Astrocyte of the cerebellum (primary cell): ENCODE data around the gene KRT72.

ENCODE experiments used
- DNase-seq: peaks from one replicate; pipeline ENCODE4 v3.0.0-alpha.2; 2011; ENCODE audit warnings: low read depth
- H3K4me3 ChIP-seq: 2 replicates; pipeline ENCODE4 v1.5.1; 2011; ENCODE audit warnings: mild to moderate bottlenecking, low read depth, low read length, moderate library complexity
- CTCF ChIP-seq: IDR thresholded peaks from 2 replicates; pipeline ENCODE4 v1.5.1; 2012; ENCODE audit warnings: low read length, low read depth, moderate library complexity, mild to moderate bottlenecking; ENCODE audit errors: missing control alignments
- in situ Hi-C: cut with HindIII; loops from 2 replicates; pipeline ENCODE4 v1.10.0; 2017; ENCODE audit warnings: low sequenced_read_pairs

KRT72 gene

DNA sequence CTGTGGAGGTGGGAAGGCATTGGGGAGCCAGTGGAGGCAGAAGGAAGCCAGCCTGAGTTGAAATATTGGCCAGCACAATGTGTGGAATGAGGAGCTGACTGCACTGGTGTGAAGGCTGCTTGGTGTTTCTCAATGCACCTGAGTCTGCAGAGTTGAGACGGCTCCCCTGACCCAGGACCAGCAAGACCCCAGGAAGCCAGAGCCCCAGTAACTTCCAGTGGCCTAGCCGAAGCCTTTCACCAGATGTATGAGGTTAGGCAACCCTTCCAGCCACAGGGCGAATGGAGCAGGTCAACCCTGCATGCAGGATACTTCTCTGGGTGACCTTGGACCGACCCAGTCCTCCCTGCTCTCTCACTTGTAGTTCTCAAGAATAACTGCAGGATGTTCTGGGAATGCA, 30.0 kb upstream of the KRT72 start:
- no peak for TF ChIP-seq CTCF
- DNase-seq, result no peak
- in situ Hi-C loops, result loop anchor here (5.0 kb wide), 1 partner anchor 36 kb away; no protein-coding TSS in a partner anchor
- no peak overlapping the region for H3K4me3 ChIP-seq

DNA sequence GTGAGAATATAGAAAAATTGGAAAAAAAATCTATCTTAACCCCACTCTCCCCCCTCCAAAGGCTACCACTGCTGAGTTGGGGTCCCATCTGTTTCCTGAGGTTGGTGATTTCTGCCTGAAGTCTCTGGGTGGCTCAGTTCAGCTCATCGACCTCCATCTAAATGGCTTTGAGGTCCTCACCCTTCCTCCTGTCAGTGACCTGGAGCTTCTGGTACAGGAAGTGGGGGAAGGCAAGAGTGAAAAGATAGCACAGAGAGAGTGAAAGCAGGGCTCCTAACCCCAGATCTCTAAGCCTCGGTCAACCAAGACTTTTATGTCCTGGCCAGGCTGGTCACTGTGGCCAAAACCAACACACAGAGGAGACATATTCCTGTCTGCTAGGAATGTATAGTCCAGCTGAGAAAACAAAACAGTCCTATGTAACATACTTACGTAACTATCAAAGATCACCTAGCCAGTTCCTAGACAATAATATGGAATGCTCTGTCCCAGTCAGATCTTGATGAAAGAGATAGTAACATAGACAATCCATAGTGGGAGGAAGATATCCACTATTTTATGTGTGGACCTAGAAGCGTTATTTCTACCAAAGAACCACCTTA, 29.4 kb upstream of the KRT72 start:
- TF ChIP-seq CTCF, result no peak
- no peak overlapping the region for H3K4me3 ChIP-seq
- DNase-seq, result no peak
- in situ Hi-C loops, result loop anchor here (5.0 kb wide), 1 partner anchor 37 kb away; no protein-coding TSS in a partner anchor

GRCh38 chr12:52630008-52630500, 28.8 kb upstream of the KRT72 start:
- in situ Hi-C loops, result loop anchor here (5.0 kb wide), 1 partner anchor 37 kb away; no protein-coding TSS in a partner anchor
- no peak for TF ChIP-seq CTCF
- H3K4me3 ChIP-seq, result no peak overlapping the region
- no peak for DNase-seq

GRCh38 chr12:52629281-52630007, 28.2 kb upstream of the KRT72 start:
- in situ Hi-C loops, result loop anchor here (5.0 kb wide), 1 partner anchor 38 kb away; no protein-coding TSS in a partner anchor
- TF ChIP-seq CTCF, result no peak
- no peak overlapping the region for H3K4me3 ChIP-seq
- DNase-seq, result no peak

DNA sequence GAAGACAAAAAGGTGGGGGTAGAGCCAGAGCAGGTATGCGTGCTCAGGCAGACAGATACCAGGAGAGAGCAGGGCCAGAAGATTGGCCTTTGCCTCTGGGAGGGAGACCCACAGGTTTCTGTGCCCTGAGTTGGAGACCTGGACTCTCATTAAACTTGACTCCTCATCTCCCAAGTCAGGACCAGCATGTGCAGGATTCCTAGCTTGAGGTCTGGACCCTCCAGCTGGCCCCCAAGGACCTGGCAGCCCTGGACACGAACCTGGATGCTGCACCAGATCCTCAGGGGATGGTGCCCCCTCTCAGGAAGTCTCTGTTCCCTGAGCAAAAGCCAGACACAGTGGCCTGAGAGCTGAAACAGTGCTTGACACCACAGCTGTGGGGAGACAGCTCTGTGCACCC, 27.6 kb upstream of the KRT72 start:
- TF ChIP-seq CTCF, result no peak
- DNase-seq, result no peak
- in situ Hi-C loops, result no loop called here
- no peak overlapping the region for H3K4me3 ChIP-seq

- DNase-seq, result no peak
- H3K4me3 ChIP-seq, result no peak overlapping the region
- in situ Hi-C loops, result no loop called here
- no peak for TF ChIP-seq CTCF
Observed at GRCh38 chr12:52628111-52628507, 26.8 kb upstream of the KRT72 start.
